GM10248 (cell line): ENCODE data around the gene BAHD1.

ENCODE experiments used
- CTCF ChIA-PET: fragments of 300-600 bp; sonication (Branson Sonifier 250); formaldehyde crosslinking; extraction: SDS; loops from one replicate; lab custom pipeline; 2021; ENCODE audit warnings: antibody characterized with exemption; lab: Yijun Ruan, JAX
- POLR2A ChIA-PET: fragments of 350-650 bp; sonication (Branson Sonifier 250); formaldehyde crosslinking; extraction: SDS; loops from one replicate; lab custom pipeline; 2020; ENCODE audit warnings: antibody characterized with exemption; lab: Yijun Ruan, JAX
- DNase-seq: peaks from one replicate; pipeline ENCODE4 v3.0.0; 2012; ENCODE audit errors: extremely low spot score
- CTCF ChIP-seq: IDR thresholded peaks from 2 replicates; pipeline ENCODE4 v1.5.1; 2012; ENCODE audit warnings: mild to moderate bottlenecking, low read depth; ENCODE audit errors: extremely low read depth, missing control alignments, control extremely low read depth

The BAHD1 gene

GRCh38 chr15:40468898-40469331 is 28.2 kb downstream of the BAHD1 start:
- DNase-seq = no peak
- no peak for TF ChIP-seq CTCF
- CTCF ChIA-PET = interaction anchor here (0.7 to 2.2 kb wide), 4 partner anchors 11 to 23 kb away, joined by 3 to 7 read pairs (median 4); no protein-coding TSS in a partner anchor
- POLR2A ChIA-PET = no interaction called here

- POLR2A ChIA-PET = no interaction called here
- TF ChIP-seq CTCF = no peak
- no peak for DNase-seq
- CTCF ChIA-PET = interaction anchor here (1.1 to 2.2 kb wide), 4 partner anchors 10 to 23 kb away, joined by 3 to 7 read pairs (median 4); no protein-coding TSS in a partner anchor
Observed at GRCh38 chr15:40469776-40470390, 29.1 kb downstream of the BAHD1 start.

- ChIA-PET CTCF (interaction anchor here (1.2 to 2.2 kb wide), 2 partner anchors 13 to 16 kb away, joined by 3 to 7 read pairs; no protein-coding TSS in a partner anchor), POLR2A (no interaction called here)
- DNase-seq = peak; percentile 88
- no peak for TF ChIP-seq CTCF
Observed at GRCh38 chr15:40470423-40471104, 29.8 kb downstream of the BAHD1 start, which contains the start of gene CHST14. Gene CHST14, plus strand, starts transcription at chr15:40470984. Its CDS starts 230 bp downstream, at chr15:40471214.

GRCh38 chr15:40471105-40471807 is 30.5 kb downstream of the BAHD1 start:
- CTCF ChIA-PET = no interaction called here
- DNase-seq = peak; percentile 45

GRCh38 chr15:40471808-40472150 is 31.0 kb downstream of the BAHD1 start:
- TF ChIP-seq CTCF = no peak
- POLR2A ChIA-PET = no interaction called here
- CTCF ChIA-PET = no interaction called here
- no peak for DNase-seq

More at GRCh38 chr15:40471105-40471807, 30.5 kb downstream of the BAHD1 start:
- TF ChIP-seq CTCF = no peak
- POLR2A ChIA-PET = no interaction called here

- DNase-seq = no peak
- POLR2A ChIA-PET = no interaction called here
- CTCF ChIA-PET = no interaction called here
- no peak for TF ChIP-seq CTCF
Observed at GRCh38 chr15:40472171-40472727, 31.5 kb downstream of the BAHD1 start.
